IMR-90 (cell line): ENCODE measurements around the gene HOXD3. TPM values are rescaled to one million over a fixed set of nuclear protein-coding genes. Genes with fewer than 3 reads are reported as not detected.

Source experiments
- ATAC-seq: fragments of 200-7000 bp; cut with Tn5 transposase; 2 replicates; pipeline ENCODE4 v1.9.1; 2020; ENCODE audit warnings: low read depth, mild to moderate bottlenecking, moderate library complexity
- BruUV-seq: library from RNA; stranded (reverse); fragments of 400-500 nt; replicated peaks from 2 replicates; lab custom pipeline; 2021; lab: Mats Ljungman, UMichigan
- CTCF ChIA-PET: fragments of 300-600 bp; formaldehyde crosslinking; extraction: SDS; loops from one replicate; lab custom pipeline; 2021; ENCODE audit warnings: antibody characterized with exemption; lab: Yijun Ruan, JAX
- POLR2A ChIA-PET: fragments of 300-600 bp; sonication (Branson Sonifier 250); formaldehyde crosslinking; loops from one replicate; lab custom pipeline; 2022; ENCODE audit warnings: antibody characterized with exemption; ENCODE audit not compliant: unreplicated experiment; lab: Charles Lee
- DNase-seq: peaks from one replicate; pipeline ENCODE4 v3.0.0; 2013
- H2AFZ ChIP-seq: replicated peaks from 2 replicates; pipeline ENCODE3; 2013; ENCODE audit warnings: low read length, mild to moderate bottlenecking; ENCODE audit not compliant: poor library complexity
- H2AK5ac ChIP-seq: 2 replicates; pipeline ENCODE4 v1.6.1; 2013; ENCODE audit warnings: low read depth, low read length, inconsistent platforms
- H2AK9ac ChIP-seq: replicated peaks from 2 replicates; pipeline ENCODE3; 2013; ENCODE audit warnings: mild to moderate bottlenecking, low read depth, low read length, moderate library complexity; ENCODE audit not compliant: poor library complexity
- H2BK120ac ChIP-seq: 2 replicates; pipeline ENCODE4 v1.6.1; 2013; ENCODE audit warnings: low read depth, low read length, inconsistent platforms
- H2BK15ac ChIP-seq: 3 replicates; pipeline ENCODE4 v1.6.1; 2013; ENCODE audit warnings: low read depth, low read length, inconsistent platforms
- H2BK20ac ChIP-seq: 2 replicates; pipeline ENCODE4 v1.6.1; 2013; ENCODE audit warnings: low read depth, mild to moderate bottlenecking, inconsistent platforms, low read length, moderate library complexity
- H2BK5ac ChIP-seq: 2 replicates; pipeline ENCODE4 v1.6.1; 2013; ENCODE audit warnings: mild to moderate bottlenecking, low read depth, low read length, inconsistent platforms; ENCODE audit not compliant: poor library complexity, severe bottlenecking
- H3K14ac ChIP-seq: replicated peaks from 2 replicates; pipeline ENCODE4 v1.6.1; 2013; ENCODE audit warnings: low read depth, low read length, inconsistent platforms
- H3K18ac ChIP-seq: 2 replicates; pipeline ENCODE4 v1.6.1; 2013; ENCODE audit warnings: low read depth, low read length, control low read depth
- H3K23ac ChIP-seq: 2 replicates; pipeline ENCODE4 v1.6.1; 2013; ENCODE audit warnings: low read depth, low read length, inconsistent platforms
- H3K27ac ChIP-seq: 2 replicates; pipeline ENCODE4 v1.5.1; 2013; ENCODE audit warnings: mild to moderate bottlenecking, control low read depth, low read length; ENCODE audit not compliant: insufficient read depth
- H3K27me3 ChIP-seq: 2 replicates; pipeline ENCODE4 v1.6.1; 2013; ENCODE audit warnings: low read length; ENCODE audit not compliant: control insufficient read depth, insufficient read depth
- H3K36me3 ChIP-seq: 2 replicates; pipeline ENCODE4 v1.6.1; 2013; ENCODE audit warnings: low read length, mixed read lengths; ENCODE audit not compliant: control insufficient read depth, insufficient read depth
- H3K4ac ChIP-seq: 2 replicates; pipeline ENCODE4 v1.6.1; 2013; ENCODE audit warnings: low read depth, low read length, inconsistent platforms
- H3K4me1 ChIP-seq: 2 replicates; pipeline ENCODE4 v1.6.1; 2013; ENCODE audit warnings: low read length, mixed read lengths; ENCODE audit not compliant: control insufficient read depth, insufficient read depth
- H3K4me2 ChIP-seq: 2 replicates; pipeline ENCODE4 v1.6.1; 2013; ENCODE audit warnings: low read depth, mild to moderate bottlenecking, control low read depth, low read length, moderate library complexity
- H3K4me3 ChIP-seq: 2 replicates; pipeline ENCODE4 v1.5.1; 2013; ENCODE audit warnings: low read depth, mild to moderate bottlenecking, control low read depth, low read length, moderate library complexity; ENCODE audit not compliant: insufficient read depth
- H3K56ac ChIP-seq: 2 replicates; pipeline ENCODE4 v1.6.1; 2013; ENCODE audit warnings: low read length, inconsistent platforms; ENCODE audit not compliant: insufficient read depth; ENCODE audit errors: extremely low read depth
- H3K79me1 ChIP-seq, 2 experiments: 2 replicates each; pipeline ENCODE4 v1.6.1; 2013; ENCODE audit warnings: low read length in 2 of 2, inconsistent platforms in 1 of 2, low read depth in 1 of 2
- H3K9ac ChIP-seq: 2 replicates; pipeline ENCODE4 v1.6.1; 2013; ENCODE audit warnings: low read depth, low read length, control low read depth
- H3K9me1 ChIP-seq: 2 replicates; pipeline ENCODE4 v1.6.1; 2013; ENCODE audit warnings: low read length, inconsistent platforms; ENCODE audit not compliant: insufficient read depth
- H3K9me3 ChIP-seq: 2 replicates; pipeline ENCODE4 v1.6.1; 2013; ENCODE audit warnings: low read length; ENCODE audit not compliant: control insufficient read depth, insufficient read depth
- H4K20me1 ChIP-seq: 2 replicates; pipeline ENCODE4 v1.6.1; 2013; ENCODE audit warnings: low read length, inconsistent platforms; ENCODE audit not compliant: insufficient read depth
- H4K5ac ChIP-seq: 2 replicates; pipeline ENCODE4 v1.6.1; 2013; ENCODE audit warnings: mild to moderate bottlenecking, low read depth, low read length, control low read depth
- H4K8ac ChIP-seq, 2 experiments: 2 replicates each; pipeline ENCODE4 v1.6.1; 2013; ENCODE audit warnings: low read depth in 2 of 2, low read length in 2 of 2, control low read depth in 1 of 2, inconsistent platforms in 1 of 2
- H4K91ac ChIP-seq: 2 replicates; pipeline ENCODE4 v1.6.1; 2013; ENCODE audit warnings: low read depth, low read length, inconsistent platforms; ENCODE audit not compliant: insufficient read depth
- BHLHE40 ChIP-seq: fragments of 150-350 bp; IDR thresholded peaks from 2 replicates; pipeline ENCODE4 v1.6.1; 2016; ENCODE audit warnings: mild to moderate bottlenecking, low read depth, low read length
- CEBPB ChIP-seq: IDR thresholded peaks from 2 replicates; pipeline ENCODE4 v1.6.1; 2012; ENCODE audit warnings: low read depth, low read length, improper control_type of control experiment
- CHD1 ChIP-seq: IDR thresholded peaks from 2 replicates; pipeline ENCODE4 v1.6.1; 2012; ENCODE audit warnings: low read depth, low read length, improper control_type of control experiment
- CTCF ChIP-seq: conservative IDR thresholded peaks from 2 replicates; pipeline ENCODE4 v1.5.1; 2012; ENCODE audit warnings: mild to moderate bottlenecking, low read depth, low read length, improper control_type of control experiment
- FOS ChIP-seq: fragments of 150-350 bp; IDR thresholded peaks from 2 replicates; pipeline ENCODE4 v1.6.1; 2016; ENCODE audit warnings: low read depth, low read length
- MAFK ChIP-seq: IDR thresholded peaks from 2 replicates; pipeline ENCODE4 v1.6.1; 2012; ENCODE audit warnings: low read depth, low read length, improper control_type of control experiment
- MAZ ChIP-seq: IDR thresholded peaks from 2 replicates; pipeline ENCODE4 v1.6.1; 2012; ENCODE audit warnings: low read depth, mild to moderate bottlenecking, low read length, improper control_type of control experiment, moderate library complexity, borderline replicate concordance
- MXI1 ChIP-seq: IDR thresholded peaks from 2 replicates; pipeline ENCODE4 v1.6.1; 2012; ENCODE audit warnings: low read depth, mild to moderate bottlenecking, low read length, moderate library complexity, borderline replicate concordance
- NFE2L2 ChIP-seq: fragments of 150-350 bp; IDR thresholded peaks from 2 replicates; pipeline ENCODE4 v1.6.1; 2016; ENCODE audit warnings: low read depth, mild to moderate bottlenecking, low read length
- POLR2A ChIP-seq: IDR thresholded peaks from 2 replicates; pipeline ENCODE4 v1.6.1; 2012; ENCODE audit warnings: mild to moderate bottlenecking, low read depth, low read length
- RAD21 ChIP-seq: IDR thresholded peaks from 2 replicates; pipeline ENCODE4 v1.6.1; 2012; ENCODE audit warnings: low read length, improper control_type of control experiment
- RCOR1 ChIP-seq: IDR thresholded peaks from 2 replicates; pipeline ENCODE4 v1.6.1; 2012; ENCODE audit warnings: mild to moderate bottlenecking, low read length, improper control_type of control experiment; ENCODE audit not compliant: insufficient replicate concordance
- RFX5 ChIP-seq: IDR thresholded peaks from 2 replicates; pipeline ENCODE4 v1.8.0; 2012; ENCODE audit warnings: low read depth, mild to moderate bottlenecking, low read length, moderate library complexity
- SMC3 ChIP-seq: fragments of 150-350 bp; IDR thresholded peaks from 2 replicates; pipeline ENCODE4 v1.6.1; 2016; ENCODE audit warnings: low read depth, mild to moderate bottlenecking, antibody characterized with exemption, low read length, moderate library complexity
- USF2 ChIP-seq: fragments of 150-350 bp; IDR thresholded peaks from 2 replicates; pipeline ENCODE4 v1.6.1; 2017; ENCODE audit warnings: mild to moderate bottlenecking, antibody characterized with exemption, low read length, low read depth
- WGBS, 2 experiments: methylation state at CpG; one replicate each; pipeline versions ENCODE4 v1.1.5 to v1.1.7; 2013; ENCODE audit warnings: missing lambda C conversion rate in 2 of 2; ENCODE audit not compliant: insufficient read length in 1 of 2; ENCODE audit errors: extremely low coverage in 2 of 2; 5-methylcytosine and 5-hydroxymethylcytosine counted together
- dilution Hi-C: fragments of 300-500 bp; cut with HindIII; formaldehyde crosslinking; loops from one replicate; pipeline ENCODE4 v1.14.3; 2018; ENCODE audit warnings: low sequenced_read_pairs; ENCODE audit not compliant: unreplicated experiment
- in situ Hi-C: fragments of 300-500 bp; cut with MboI; formaldehyde crosslinking; loops from 3 replicates; pipeline ENCODE4 v1.14.3; 2019; ENCODE audit warnings: low sequenced_read_pairs, inconsistent platforms, mixed read lengths
- intact Hi-C: fragments of 100-400 bp; cut with micrococcal nuclease; formaldehyde crosslinking; loops from 2 replicates; pipeline ENCODE4 v1.10.0; 2022
- polyA plus RNA-seq, 3 experiments: library from polyadenylated mRNA; depleted of rRNA; stranded (reverse); fragments of >200 nt; gene quantifications; 2 replicates each; pipeline ENCODE4 v1.2.3, GENCODE V29; 2012; ENCODE audit warnings: low replicate concordance in 1 of 3
- total RNA-seq: library from RNA; depleted of rRNA; stranded (reverse); fragments of >200 nt; gene quantifications from 2 replicates; pipeline ENCODE4 v1.2.3, GENCODE V29; 2012
- TF ChIP-seq, protein P1 (sequence below): fragments of 150-350 bp; IDR thresholded peaks from 2 replicates; pipeline ENCODE4 v1.6.1; 2016; ENCODE audit warnings: low read depth, mild to moderate bottlenecking, low read length, moderate library complexity, borderline replicate concordance

The HOXD3 gene
- total and polyA plus RNA-seq, 2 of the 4 experiments (the other 2 are of a cell fraction), result not detected

GRCh38 chr2:176147210-176147799 lies 9.8 kb upstream of the HOXD3 start:
- CTCF ChIA-PET, result interaction anchor here (1.8 kb wide), 1 partner anchor 307 kb away, joined by 7 read pairs; no protein-coding TSS in a partner anchor
- TF ChIP-seq, protein P1, sequence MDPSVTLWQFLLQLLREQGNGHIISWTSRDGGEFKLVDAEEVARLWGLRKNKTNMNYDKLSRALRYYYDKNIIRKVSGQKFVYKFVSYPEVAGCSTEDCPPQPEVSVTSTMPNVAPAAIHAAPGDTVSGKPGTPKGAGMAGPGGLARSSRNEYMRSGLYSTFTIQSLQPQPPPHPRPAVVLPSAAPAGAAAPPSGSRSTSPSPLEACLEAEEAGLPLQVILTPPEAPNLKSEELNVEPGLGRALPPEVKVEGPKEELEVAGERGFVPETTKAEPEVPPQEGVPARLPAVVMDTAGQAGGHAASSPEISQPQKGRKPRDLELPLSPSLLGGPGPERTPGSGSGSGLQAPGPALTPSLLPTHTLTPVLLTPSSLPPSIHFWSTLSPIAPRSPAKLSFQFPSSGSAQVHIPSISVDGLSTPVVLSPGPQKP, result no peak
- TF ChIP-seq RCOR1 (no peak), CTCF (no peak), NFE2L2 (no peak), MAFK (no peak), CHD1 (no peak), RAD21 (no peak), MAZ (no peak), USF2 (no peak), FOS (no peak), RFX5 (no peak), MXI1 (no peak), BHLHE40 (no peak), SMC3 (no peak), CEBPB (no peak), POLR2A (no peak)
- 0% methylated on average over 1 of the region's 32 CpGs; no CpG with 5 or more reads in 1 of the 2 experiments for WGBS, 2 experiments

More at GRCh38 chr2:176147210-176147799, 9.8 kb upstream of the HOXD3 start:
- Histone ChIP-seq H3K23ac (no peak overlapping the region), H2BK5ac (no peak overlapping the region), H3K79me1 (no peaks in the 10 kb centered on the region), H3K9me3 (peaks cover 8% of the 10 kb centered on the region; the same call in 1 of the 2 replicates), H4K8ac (no peak overlapping the region), H3K9me1 (no peaks in the 10 kb centered on the region), H3K4me1 (no peaks in the 10 kb centered on the region), H3K36me3 (no peaks in the 10 kb centered on the region), H3K9ac (no peak overlapping the region), H3K27ac (no peak overlapping the region), H3K4me2 (no peak overlapping the region), H3K18ac (no peak overlapping the region), H2BK20ac (no peak overlapping the region), H4K91ac (no peak overlapping the region), H2AFZ (no peak overlapping the region), H2BK15ac (no peak overlapping the region), H2BK120ac (no peak overlapping the region), H3K4ac (no peak overlapping the region), H3K27me3 (peaks cover 73% of the 10 kb centered on the region), H3K14ac (no peak overlapping the region), H3K56ac (no peak overlapping the region), H3K4me3 (no peak overlapping the region), H4K20me1 (no peaks in the 10 kb centered on the region), H2AK5ac (no peak overlapping the region), H2AK9ac (no peak overlapping the region), H4K5ac (no peak overlapping the region)
- no peak for DNase-seq
- POLR2A ChIA-PET, result no interaction called here
- intact Hi-C loops, result no loop called here
- in situ Hi-C loops, result no loop called here
- dilution Hi-C loops, result no loop called here
- BruUV-seq, result no TSS peak
- ATAC-seq, result no peak
